Endothelial cell of umbilical vein (primary cell): Measurements from ENCODE around the gene ACSM2A. TPM values are rescaled to one million over a fixed set of nuclear protein-coding genes. Genes with fewer than 3 reads are reported as not detected.

Experiments
- BruUV-seq: library from RNA; stranded (reverse); fragments of 400-500 nt; replicated peaks from 2 replicates; lab custom pipeline; 2021; lab: Mats Ljungman, UMichigan
- CTCF ChIA-PET: fragments of 300-600, 350-600 bp; sonication (Branson Sonifier 250); formaldehyde crosslinking; loops from one replicate; lab custom pipeline; 2021; ENCODE audit warnings: antibody characterized with exemption, inconsistent platforms; lab: Charles Lee
- POLR2A ChIA-PET: fragments of 300-600, 350-600 bp; sonication (Branson Sonifier 250); formaldehyde crosslinking; loops from one replicate; lab custom pipeline; 2021; ENCODE audit warnings: antibody characterized with exemption, inconsistent platforms; lab: Charles Lee
- DNase-seq: peaks from one replicate; pipeline ENCODE4 v3.0.0-alpha.2; 2011; ENCODE audit warnings: low read depth, low spot score
- FAIRE-seq: peaks from 2 replicates; lab custom pipeline; 2011; peaks lifted over from hg19 to GRCh38; lab: Jason Lieb, UNC
- H2AFZ ChIP-seq: 2 replicates; pipeline ENCODE4 v1.6.0; 2012; ENCODE audit warnings: low read depth, low read length, control low read depth, inconsistent platforms
- H3K27ac ChIP-seq: 2 replicates; pipeline ENCODE4 v1.5.1; 2011; ENCODE audit warnings: low read depth, mild to moderate bottlenecking, control low read depth, low read length, moderate library complexity; ENCODE audit not compliant: insufficient read depth
- H3K27me3 ChIP-seq, 2 experiments: 2 replicates each; pipeline versions ENCODE4 v1.6.0 to v1.6.1; 2011; ENCODE audit warnings: low read length in 2 of 2, mixed read lengths in 1 of 2; ENCODE audit not compliant: control insufficient read depth in 2 of 2, insufficient read depth in 2 of 2
- H3K36me3 ChIP-seq, 2 experiments: 2 replicates in 1 of 2; 3 replicates in 1 of 2; pipeline ENCODE4 v1.5.1; 2011; ENCODE audit warnings: low read length in 2 of 2, mild to moderate bottlenecking in 1 of 2, moderate library complexity in 1 of 2; ENCODE audit not compliant: control insufficient read depth in 2 of 2, insufficient read depth in 2 of 2; ENCODE audit errors: extremely low read depth in 1 of 2
- H3K4me1 ChIP-seq: 3 replicates; pipeline ENCODE4 v1.5.1; 2011; ENCODE audit warnings: mild to moderate bottlenecking, low read length; ENCODE audit not compliant: control insufficient read depth, insufficient read depth; ENCODE audit errors: extremely low read depth
- H3K4me2 ChIP-seq: 2 replicates; pipeline ENCODE4 v1.6.1; 2011; ENCODE audit warnings: low read length, control low read depth, mixed read lengths; ENCODE audit not compliant: insufficient read depth
- H3K4me3 ChIP-seq, 3 experiments: fragments of 200-600 bp in 1 of 3; sonication (generic), shearing (Covaris generic) in 1 of 3; replicated peaks in 1 of 3; 2 replicates each; pipeline ENCODE4 v1.5.1; 2011 to 2016; ENCODE audit warnings: control low read depth in 3 of 3, low read length in 3 of 3, mild to moderate bottlenecking in 2 of 3, inconsistent platforms in 1 of 3, low read depth in 1 of 3, moderate library complexity in 1 of 3; ENCODE audit not compliant: insufficient read depth in 1 of 3
- H3K79me2 ChIP-seq: 2 replicates; pipeline ENCODE4 v1.6.0; 2012; ENCODE audit warnings: low read length, inconsistent platforms; ENCODE audit not compliant: control insufficient read depth, insufficient read depth
- H3K9ac ChIP-seq: replicated peaks from 2 replicates; pipeline ENCODE3; 2011; ENCODE audit warnings: low read length, control low read depth; ENCODE audit not compliant: insufficient read depth; ENCODE audit errors: extremely low read depth
- H3K9me1 ChIP-seq: replicated peaks from 3 replicates; pipeline ENCODE4 v1.6.0; 2011; ENCODE audit warnings: mild to moderate bottlenecking, low read length; ENCODE audit not compliant: control insufficient read depth, insufficient read depth; ENCODE audit errors: extremely low read depth
- H3K9me3 ChIP-seq: replicated peaks from 2 replicates; pipeline ENCODE4 v1.5.1; 2012; ENCODE audit warnings: low read length, inconsistent platforms; ENCODE audit not compliant: control insufficient read depth, insufficient read depth
- H4K20me1 ChIP-seq: replicated peaks from 2 replicates; pipeline ENCODE3; 2011; ENCODE audit warnings: mild to moderate bottlenecking, low read length; ENCODE audit not compliant: control insufficient read depth, insufficient read depth; ENCODE audit errors: extremely low read depth
- CTCF ChIP-seq, 2 donors: IDR thresholded peaks; 1 replicate in 1 of 2; 2 replicates in 1 of 2; pipeline ENCODE4 v1.5.1; 2011; ENCODE audit warnings: low read length in 2 of 2, mild to moderate bottlenecking in 2 of 2, moderate library complexity in 2 of 2, control low read depth in 1 of 2, inconsistent platforms in 1 of 2, low read depth in 1 of 2; ENCODE audit not compliant: insufficient read depth in 1 of 2; ENCODE audit errors: extremely low read depth in 1 of 2
- EZH2 ChIP-seq: IDR thresholded peaks from 2 replicates; pipeline ENCODE4 v1.6.1; 2012; ENCODE audit warnings: borderline replicate concordance, low read depth, mild to moderate bottlenecking, moderate library complexity, low read length, inconsistent platforms; ENCODE audit not compliant: severe bottlenecking
- FOS ChIP-seq: IDR thresholded peaks from 2 replicates; pipeline ENCODE4 v1.6.1; 2011; ENCODE audit warnings: mild to moderate bottlenecking, low read length, moderate library complexity, borderline replicate concordance; ENCODE audit not compliant: insufficient read depth
- GATA2 ChIP-seq: IDR thresholded peaks from 2 replicates; pipeline ENCODE4 v1.7.0; 2011; ENCODE audit warnings: low read depth, mild to moderate bottlenecking, moderate library complexity, mixed read lengths, low read length; ENCODE audit not compliant: insufficient read length, insufficient read depth
- JUN ChIP-seq: IDR thresholded peaks from 2 replicates; pipeline ENCODE4 v1.6.1; 2011; ENCODE audit warnings: borderline replicate concordance, low read depth; ENCODE audit not compliant: insufficient read length, insufficient read depth
- MAX ChIP-seq: IDR thresholded peaks from 2 replicates; pipeline ENCODE4 v1.6.1; 2011; ENCODE audit not compliant: insufficient read depth, insufficient read length
- MYC ChIP-seq: IDR thresholded peaks from one replicate; pipeline ENCODE4 v1.6.1; 2011; ENCODE audit warnings: mild to moderate bottlenecking, low read depth, low read length
- POLR2A ChIP-seq: IDR thresholded peaks from 2 replicates; pipeline ENCODE4 v1.6.1; 2012; ENCODE audit warnings: low read depth, mild to moderate bottlenecking, control low read depth, low read length
- POLR2AphosphoS5 ChIP-seq: IDR thresholded peaks from 2 replicates; pipeline ENCODE4 v1.6.1; 2012; ENCODE audit warnings: low read depth, mild to moderate bottlenecking, control low read depth, low read length, moderate library complexity; ENCODE audit not compliant: insufficient read depth
- dilution Hi-C: fragments of 300-500 bp; cut with MboI; formaldehyde crosslinking; loops from one replicate; pipeline ENCODE4 v1.15.0; 2019; ENCODE audit warnings: low sequenced_read_pairs; ENCODE audit not compliant: extremely low pct_ligation_motif_present
- intact Hi-C: fragments of 100-400 bp; cut with micrococcal nuclease; formaldehyde crosslinking; loops from one replicate; pipeline ENCODE4 v1.10.0; 2022
- polyA plus RNA-seq, 4 experiments: library from polyadenylated mRNA; depleted of rRNA in 3 of 4; stranded (reverse) in 3 of 4; unstranded in 1 of 4; fragments of >200 nt; gene quantifications; 2 replicates each; pipeline versions ENCODE4 v1.2.1 to v1.2.3, GENCODE V29; 2011 to 2012; ENCODE audit warnings: missing spikeins in 1 of 4
- total RNA-seq: library from RNA; stranded (reverse); gene quantifications from 2 replicates; pipeline ENCODE4 v1.2.3, GENCODE V29; 2021

Gene ACSM2A
- total and polyA plus RNA-seq, 2 donors (not counting 3 experiments of a cell fraction or from before 2014, with no cell fraction given) = 0.03 TPM; not detected in 1

- no peak overlapping the region for H3K9ac ChIP-seq
- H2AFZ ChIP-seq = no peak overlapping the region
- H3K4me3 ChIP-seq = no peak overlapping the region
- H3K9me3 ChIP-seq = no peaks in the 10 kb centered on the region
- H3K36me3 ChIP-seq = no peaks in the 10 kb centered on the region
- no peak overlapping the region for H3K27ac ChIP-seq
- no peaks in the 10 kb centered on the region for H3K27me3 ChIP-seq
- FAIRE-seq (no peak), DNase-seq (no peak)
- no peaks in the 10 kb centered on the region for H3K4me1 ChIP-seq
- CTCF ChIA-PET = no interaction called here
- intact Hi-C loops (no loop called here), dilution Hi-C loops (no loop called here)
- no peaks in the 10 kb centered on the region for H4K20me1 ChIP-seq
- BruUV-seq = no TSS peak
- no peak overlapping the region for H3K4me2 ChIP-seq
- no peaks in the 10 kb centered on the region for H3K9me1 ChIP-seq
- POLR2A ChIA-PET = no interaction called here
- H3K79me2 ChIP-seq = no peaks in the 10 kb centered on the region
- TF ChIP-seq POLR2AphosphoS5 (no peak), FOS (no peak), JUN (no peak), GATA2 (no peak), MYC (no peak), CTCF (IDR thresholded peaks at IDR 0.05; ENCODE audit: extremely low read depth in 1 of 2, insufficient read depth in 1 of 2, low read depth in 1 of 2, low read length in 2 of 2) (no peak), EZH2 (no peak), MAX (no peak), POLR2A (no peak)
Observed at GRCh38 chr16:20519231-20519630, 67.9 kb downstream of the ACSM2A start.
